NCI-H1417 (cell line): ENCODE data around the gene FLNA.
"Not testable (repeated sequence)": the region's sequence is repeated elsewhere in the genome, so short reads cannot be mapped to it uniquely, and the experiment has no call there.

Experiments used
- DNase-seq, 3 experiments: peaks; one replicate each; lab custom pipeline; 2025; lab: John Stamatoyannopoulos, UW

FLNA gene

GRCh38 chrX:154399527-154400368 lies 25.3 kb upstream of the FLNA start:
- no peak for DNase-seq

GRCh38 chrX:154398668-154399526 lies 24.5 kb upstream of the FLNA start:
- peak; percentile 74 to 90 (median 89) for DNase-seq

- peak; percentile 92 to 99 (median 97) for DNase-seq
Observed at GRCh38 chrX:154397888-154398667, 23.6 kb upstream of the FLNA start, which contains the start of gene RPL10. RPL10 (plus strand) TSS chrX:154398377; CDS start chrX:154398520, 143 bp downstream.

- DNase-seq, result peak; percentile 59 to 87 (median 86)
Observed at GRCh38 chrX:154396973-154397887, 22.8 kb upstream of the FLNA start.

GRCh38 chrX:154396363-154396762 lies 21.9 kb upstream of the FLNA start:
- not testable (repeated sequence) for DNase-seq

- not testable (repeated sequence) for DNase-seq
Observed at GRCh38 chrX:154389812-154390747, 15.6 kb upstream of the FLNA start.

- not testable (repeated sequence) for DNase-seq
Observed at GRCh38 chrX:154388649-154389048, 14.2 kb upstream of the FLNA start.

- not testable (repeated sequence) for DNase-seq
Observed at GRCh38 chrX:154388094-154388493, 13.7 kb upstream of the FLNA start.

- DNase-seq, result no peak
Observed at GRCh38 chrX:154384284-154384892, 10.0 kb upstream of the FLNA start.

GRCh38 chrX:154383359-154384283 lies 9.2 kb upstream of the FLNA start:
- no peak for DNase-seq

- DNase-seq, result no peak
Observed at GRCh38 chrX:154382483-154383069, 8.1 kb upstream of the FLNA start.

GRCh38 chrX:154381271-154381670 lies 6.8 kb upstream of the FLNA start:
- DNase-seq, result no peak

- no peak for DNase-seq
Observed at GRCh38 chrX:154380787-154381186, 6.4 kb upstream of the FLNA start.

- DNase-seq, result no peak
Observed at GRCh38 chrX:154380153-154380552, 5.7 kb upstream of the FLNA start.

- no peak for DNase-seq
Observed at GRCh38 chrX:154379569-154379951, 5.1 kb upstream of the FLNA start.

- DNase-seq, result peak; percentile 100
Observed at GRCh38 chrX:154378799-154379568, 4.5 kb upstream of the FLNA start, which contains the start of gene EMD. EMD (plus strand) TSS chrX:154379295; CDS start chrX:154379485, 190 bp downstream.
